HCT116 (cell line): ENCODE data around the gene HMX3. TPM values are rescaled to one million over a fixed set of nuclear protein-coding genes. Genes with fewer than 3 reads are reported as not detected.

ENCODE experiments used
- ATAC-seq: fragments of 200-7000 bp; cut with Tn5 transposase; 2 replicates; pipeline ENCODE4 v1.9.1; 2020; ENCODE audit warnings: mild to moderate bottlenecking, moderate library complexity
- BruUV-seq: library from RNA; stranded (reverse); fragments of 400-500 nt; replicated peaks from 2 replicates; lab custom pipeline; 2021; lab: Mats Ljungman, UMichigan
- CTCF ChIA-PET: fragments of 300-600 bp; sonication (Branson Sonifier 250); formaldehyde crosslinking; loops from one replicate; lab custom pipeline; 2021; ENCODE audit warnings: antibody characterized with exemption; lab: Charles Lee
- POLR2A ChIA-PET: fragments of 300-600, 350-600 bp; sonication (Branson Sonifier 250); formaldehyde crosslinking; loops from one replicate; lab custom pipeline; 2021; ENCODE audit warnings: antibody characterized with exemption; lab: Charles Lee
- RAD21 ChIA-PET, 2 experiments: fragments of 300-600 bp; sonication (Branson Sonifier 250); formaldehyde crosslinking; loops; one replicate each; lab custom pipeline; 2023; ENCODE audit warnings: low total read pairs in 2 of 2; ENCODE audit not compliant: uncharacterized antibody in 2 of 2, unreplicated experiment in 2 of 2, low non-redundant PET in 1 of 2; lab: Charles Lee
- DNase-seq: peaks from one replicate; pipeline ENCODE4 v3.0.0-alpha.2; 2010; ENCODE audit warnings: low read depth, low spot score
- H2AFZ ChIP-seq: fragments of 200-600 bp; shearing (Covaris generic), sonication (generic); 2 replicates; pipeline ENCODE4 v1.6.1; 2017; ENCODE audit warnings: low read depth, mixed run types, mixed read lengths, antibody characterized with exemption, low read length; ENCODE audit not compliant: poor library complexity, severe bottlenecking
- H3K27ac ChIP-seq: 2 replicates; pipeline ENCODE4 v1.5.1; 2012; ENCODE audit warnings: low read depth, low read length
- H3K27me3 ChIP-seq: fragments of 200-600 bp; sonication (generic); 2 replicates; pipeline ENCODE4 v1.6.1; 2016; ENCODE audit warnings: mixed run types, low read length, mixed read lengths; ENCODE audit not compliant: insufficient read depth
- H3K36me3 ChIP-seq, 2 experiments: fragments of 200-500 bp in 1 of 2; fragments of 200-600 bp in 1 of 2; sonication (Bioruptor generic) in 1 of 2; sonication (generic) in 1 of 2; 2 replicates each; pipeline versions ENCODE4 v1.5.1 to v1.6.1; 2014 to 2016; ENCODE audit warnings: low read length in 2 of 2, inconsistent platforms in 1 of 2, mixed read lengths in 1 of 2, mixed run types in 1 of 2; ENCODE audit not compliant: insufficient read depth in 2 of 2, control insufficient read depth in 1 of 2
- H3K4me1 ChIP-seq, 2 experiments: fragments of 200-600 bp in 1 of 2; sonication (generic) in 1 of 2; 2 replicates each; pipeline versions ENCODE4 v1.5.1 to v1.6.1; 2012 to 2017; ENCODE audit warnings: low read length in 2 of 2, inconsistent platforms in 1 of 2, mild to moderate bottlenecking in 1 of 2, mixed read lengths in 1 of 2, mixed run types in 1 of 2, moderate library complexity in 1 of 2; ENCODE audit not compliant: insufficient read depth in 2 of 2, control insufficient read depth in 1 of 2
- H3K4me2 ChIP-seq: fragments of 200-600 bp; sonication (generic); 2 replicates; pipeline ENCODE4 v1.6.1; 2017; ENCODE audit warnings: mixed run types, low read length, mixed read lengths
- H3K4me3 ChIP-seq, 2 experiments: fragments of 200-600 bp in 1 of 2; sonication (generic) in 1 of 2; replicated peaks in 1 of 2; 2 replicates each; pipeline ENCODE4 v1.5.1; 2011 to 2016; ENCODE audit warnings: low read length in 2 of 2, control low read depth in 1 of 2, low read depth in 1 of 2, mild to moderate bottlenecking in 1 of 2, mixed read lengths in 1 of 2, mixed run types in 1 of 2
- H3K79me2 ChIP-seq: fragments of 200-600 bp; sonication (generic); 2 replicates; pipeline ENCODE4 v1.6.1; 2017; ENCODE audit warnings: mild to moderate bottlenecking, mixed run types, low read length, moderate library complexity, mixed read lengths; ENCODE audit not compliant: insufficient read depth
- H3K9ac ChIP-seq: fragments of 200-600 bp; sonication (generic); 2 replicates; pipeline ENCODE4 v1.6.1; 2016; ENCODE audit warnings: low read length, mixed read lengths
- H3K9me2 ChIP-seq: fragments of 200-600 bp; sonication (generic), shearing (Covaris generic); 2 replicates; pipeline ENCODE4 v1.6.1; 2017; ENCODE audit warnings: mixed run types, mild to moderate bottlenecking, moderate library complexity; ENCODE audit not compliant: insufficient read depth
- H3K9me3 ChIP-seq, 2 experiments: fragments of 200-500 bp in 1 of 2; fragments of 200-600 bp in 1 of 2; sonication (Bioruptor generic) in 1 of 2; sonication (generic) in 1 of 2; 2 replicates each; pipeline ENCODE4 v1.6.1; 2014 to 2017; ENCODE audit warnings: low read length in 2 of 2, mixed read lengths in 2 of 2, inconsistent platforms in 1 of 2, low read depth in 1 of 2, mild to moderate bottlenecking in 1 of 2, mixed run types in 1 of 2, moderate library complexity in 1 of 2; ENCODE audit not compliant: control insufficient read depth in 1 of 2, insufficient read depth in 1 of 2
- H4K20me1 ChIP-seq: fragments of 200-600 bp; sonication (generic), shearing (Covaris generic); 2 replicates; pipeline ENCODE4 v1.6.1; 2017; ENCODE audit warnings: mixed run types, mild to moderate bottlenecking, moderate library complexity; ENCODE audit not compliant: insufficient read depth
- ATF3 ChIP-seq: IDR thresholded peaks from 2 replicates; pipeline ENCODE4 v1.6.1; 2012
- CBX3 ChIP-seq: IDR thresholded peaks from 2 replicates; pipeline ENCODE4 v1.6.1; 2012; ENCODE audit warnings: low read depth
- CEBPB ChIP-seq: IDR thresholded peaks from 2 replicates; pipeline ENCODE4 v1.6.1; 2012; ENCODE audit warnings: low read depth
- CTCF ChIP-seq, 3 experiments: fragments of 200-600 bp in 1 of 3; sonication (generic) in 1 of 3; IDR thresholded peaks in 2 of 3; conservative IDR thresholded peaks in 1 of 3; 2 replicates each; pipeline ENCODE4 v1.5.1; 2012 to 2017; ENCODE audit warnings: low read depth in 2 of 3, low read length in 2 of 3, antibody characterized with exemption in 1 of 3, borderline replicate concordance in 1 of 3, control low read depth in 1 of 3, mild to moderate bottlenecking in 1 of 3, mixed read lengths in 1 of 3, mixed run types in 1 of 3, moderate library complexity in 1 of 3; ENCODE audit not compliant: insufficient read depth in 1 of 3
- ELF1 ChIP-seq: IDR thresholded peaks from 2 replicates; pipeline ENCODE4 v1.6.1; 2012; ENCODE audit warnings: low read depth, borderline replicate concordance
- EZH2 ChIP-seq: fragments of 200-600 bp; sonication (generic); IDR thresholded peaks from 2 replicates; pipeline ENCODE4 v1.6.1; 2017; ENCODE audit warnings: antibody characterized with exemption, mixed run types
- EZH2phosphoT487 ChIP-seq: fragments of 200-600 bp; IDR thresholded peaks from 2 replicates; pipeline ENCODE4 v1.6.1; 2018; ENCODE audit warnings: antibody characterized with exemption, borderline replicate concordance
- FOSL1 ChIP-seq: IDR thresholded peaks from 2 replicates; pipeline ENCODE4 v1.6.1; 2012; ENCODE audit warnings: low read depth
- MAX ChIP-seq: IDR thresholded peaks from 2 replicates; pipeline ENCODE4 v1.6.1; 2012
- POLR2A ChIP-seq: IDR thresholded peaks from 2 replicates; pipeline ENCODE4 v1.7.0; 2011; ENCODE audit warnings: borderline replicate concordance; ENCODE audit not compliant: insufficient read depth, insufficient read length; ENCODE audit errors: extremely low read depth
- REST ChIP-seq: IDR thresholded peaks from 2 replicates; pipeline ENCODE4 v1.6.1; 2012; ENCODE audit warnings: low read depth
- SIN3A ChIP-seq: IDR thresholded peaks from 2 replicates; pipeline ENCODE4 v1.6.1; 2012; ENCODE audit warnings: low read depth
- SP1 ChIP-seq: IDR thresholded peaks from 2 replicates; pipeline ENCODE4 v1.6.1; 2012; ENCODE audit warnings: low read depth
- SRF ChIP-seq: IDR thresholded peaks from 2 replicates; pipeline ENCODE4 v1.6.1; 2012; ENCODE audit warnings: low read depth
- TCF7L2 ChIP-seq: IDR thresholded peaks from 2 replicates; pipeline ENCODE4 v1.7.0; 2011; ENCODE audit warnings: borderline replicate concordance, inconsistent platforms; ENCODE audit not compliant: insufficient read depth, insufficient read length; ENCODE audit errors: extremely low read depth
- ZBTB33 ChIP-seq: IDR thresholded peaks from 2 replicates; pipeline ENCODE4 v1.6.1; 2011; ENCODE audit warnings: mild to moderate bottlenecking, low read length, moderate library complexity; ENCODE audit not compliant: insufficient replicate concordance; ENCODE audit errors: extremely low read depth
- ZFX ChIP-seq: fragments of 450-650 bp; IDR thresholded peaks from 2 replicates; pipeline ENCODE4 v1.6.1; 2017
- ZNF274 ChIP-seq: fragments of 200-500 bp; sonication (Bioruptor generic); IDR thresholded peaks from 2 replicates; pipeline ENCODE4 v1.6.1; 2014; ENCODE audit warnings: mild to moderate bottlenecking, low read depth, low read length, inconsistent platforms
- intact Hi-C: fragments of 100-400 bp; cut with micrococcal nuclease; formaldehyde crosslinking; loops from 2 replicates; pipeline ENCODE4 v1.10.0; 2022
- total RNA-seq: library from RNA; stranded (reverse); gene quantifications from one replicate; pipeline ENCODE4 v1.2.1, GENCODE V29; 2021; ENCODE audit not compliant: unreplicated experiment

HMX3 gene
- total RNA-seq, 1 experiment from 2014 or later: not detected

GRCh38 chr10:123154092-123154710, 18.4 kb downstream of the HMX3 start, which contains the start of gene BUB3:
Gene BUB3 (plus strand): TSS chr10:123154402. CDS start chr10:123154918, 516 bp downstream.
- intact Hi-C loops: loop anchor here (1.0 kb wide), 1 partner anchor 146 kb away; the partner anchor contains the start of gene IKZF5
- H3K9me2 ChIP-seq: no peaks in the 10 kb centered on the region
- CTCF ChIA-PET: interaction anchor here (0.8 to 1.5 kb wide), 6 partner anchors 8 to 133 kb away, joined by 3 to 9 read pairs (median 4); no protein-coding TSS in a partner anchor
- TF ChIP-seq CBX3: no peak; the same call in 1 of the 2 replicates
- TF ChIP-seq FOSL1: no peak
- TF ChIP-seq EZH2phosphoT487: no peak
- peak; percentile 95 for TF ChIP-seq TCF7L2
- peak; percentile 99 for TF ChIP-seq SP1
- TF ChIP-seq MAX: peak; percentile 84
- no peak for TF ChIP-seq ZNF274
- TF ChIP-seq ZBTB33: no peak
- no peak for TF ChIP-seq CEBPB
- TF ChIP-seq ZFX: no peak
- TF ChIP-seq ATF3: no peak
- peak in 1 of 3 experiments; percentile 26; a peak in 1 of 6 replicates for TF ChIP-seq CTCF (IDR thresholded peaks at IDR 0.05 in 2 of 3, conservative IDR thresholded peaks at IDR 0.05 in 1 of 3; ENCODE audit: borderline replicate concordance in 1 of 3, insufficient read depth in 1 of 3, low read depth in 2 of 3, low read length in 2 of 3)
- TF ChIP-seq ELF1: peak; percentile 75; the same call in 1 of the 2 replicates
- TF ChIP-seq SIN3A: 0 out of 2 replicates have a peak, but pooled peaks have one; percentile 63
- no peak for TF ChIP-seq EZH2
- no peak; the same call in 1 of the 2 replicates for TF ChIP-seq SRF
- TF ChIP-seq POLR2A: peak; percentile 94
- TF ChIP-seq REST: no peak

More at GRCh38 chr10:123154092-123154710, 18.4 kb downstream of the HMX3 start, which contains the start of gene BUB3:
- DNase-seq: peak; percentile 100
- H3K9ac ChIP-seq: peak within 1 kb of the TSS; percentile 95
- H3K9me3 ChIP-seq: no peaks in the 10 kb centered on the region
- ChIA-PET RAD21 (no interaction called here), POLR2A (interaction anchor here (0.6 to 1.3 kb wide), 8 partner anchors 9 to 1224 kb away, joined by 3 to 7 read pairs (median 4); no protein-coding TSS in a partner anchor)
- H4K20me1 ChIP-seq: peaks cover 16% of the 10 kb centered on the region; the same call in 1 of the 2 replicates
- H3K4me1 ChIP-seq: peaks cover 8 to 20% of the 10 kb centered on the region in 2 experiments; a peak in 3 of 4 replicates
- BruUV-seq: no TSS peak
- ATAC-seq: peak; percentile 93
- H3K79me2 ChIP-seq: peaks cover 50% of the 10 kb centered on the region
- H2AFZ ChIP-seq: peak within 1 kb of the TSS; percentile 70
- no peaks in the 10 kb centered on the region for H3K27me3 ChIP-seq
- peak within 1 kb of the TSS; percentile 83 for H3K4me2 ChIP-seq
- peaks cover 25 to 44% of the 10 kb centered on the region in 2 experiments for H3K36me3 ChIP-seq
- peak within 1 kb of the TSS; percentile 89 to 93 for H3K4me3 ChIP-seq
- peak within 1 kb of the TSS; percentile 88 for H3K27ac ChIP-seq
